Measurements from ENCODE around the gene EVC2.

- TF ChIP-seq EP300 (IDR thresholded peaks at IDR 0.05; ENCODE audit: low read depth) = no peak
- TF ChIP-seq, protein P1, sequence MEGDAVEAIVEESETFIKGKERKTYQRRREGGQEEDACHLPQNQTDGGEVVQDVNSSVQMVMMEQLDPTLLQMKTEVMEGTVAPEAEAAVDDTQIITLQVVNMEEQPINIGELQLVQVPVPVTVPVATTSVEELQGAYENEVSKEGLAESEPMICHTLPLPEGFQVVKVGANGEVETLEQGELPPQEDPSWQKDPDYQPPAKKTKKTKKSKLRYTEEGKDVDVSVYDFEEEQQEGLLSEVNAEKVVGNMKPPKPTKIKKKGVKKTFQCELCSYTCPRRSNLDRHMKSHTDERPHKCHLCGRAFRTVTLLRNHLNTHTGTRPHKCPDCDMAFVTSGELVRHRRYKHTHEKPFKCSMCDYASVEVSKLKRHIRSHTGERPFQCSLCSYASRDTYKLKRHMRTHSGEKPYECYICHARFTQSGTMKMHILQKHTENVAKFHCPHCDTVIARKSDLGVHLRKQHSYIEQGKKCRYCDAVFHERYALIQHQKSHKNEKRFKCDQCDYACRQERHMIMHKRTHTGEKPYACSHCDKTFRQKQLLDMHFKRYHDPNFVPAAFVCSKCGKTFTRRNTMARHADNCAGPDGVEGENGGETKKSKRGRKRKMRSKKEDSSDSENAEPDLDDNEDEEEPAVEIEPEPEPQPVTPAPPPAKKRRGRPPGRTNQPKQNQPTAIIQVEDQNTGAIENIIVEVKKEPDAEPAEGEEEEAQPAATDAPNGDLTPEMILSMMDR (IDR thresholded peaks at IDR 0.05) = no peak
- no peak for TF ChIP-seq POLR2A (IDR thresholded peaks at IDR 0.05)
These were observed 993 bp downstream of the EVC2 start for GRCh38 chr4:5707366-5707765.
